WTC11 (cell line): ENCODE data around the gene CHST11. TPM values are rescaled to one million over a fixed set of nuclear protein-coding genes. Genes with fewer than 3 reads are reported as not detected.

Source experiments
- ATAC-seq: fragments of 200-7000 bp; cut with Tn5 transposase; 2 replicates; pipeline ENCODE4 v1.10.0; 2021; ENCODE audit warnings: mild to moderate bottlenecking, moderate library complexity
- CTCF ChIA-PET: fragments of 300-600 bp; sonication (Branson Sonifier 250); formaldehyde crosslinking; loops from one replicate; lab custom pipeline; 2021; ENCODE audit warnings: antibody characterized with exemption; lab: Charles Lee
- POLR2A ChIA-PET: fragments of 350-600 bp; sonication (Branson Sonifier 250); formaldehyde crosslinking; loops from one replicate; lab custom pipeline; 2021; ENCODE audit warnings: antibody characterized with exemption; lab: Charles Lee
- DNase-seq: peaks from one replicate; pipeline ENCODE4 v3.0.0; 2021; ENCODE audit warnings: low spot score
- H3K27ac Mint-ChIP-seq: 2 replicates; pipeline ENCODE4 v1.8.0; 2021; ENCODE audit warnings: mixed read lengths
- H3K27me3 Mint-ChIP-seq: 2 replicates; pipeline ENCODE4 v1.8.0; 2021; ENCODE audit warnings: low read depth, mild to moderate bottlenecking, moderate library complexity, mixed read lengths
- H3K36me3 Mint-ChIP-seq: 2 replicates; pipeline ENCODE4 v1.8.0; 2021; ENCODE audit warnings: mixed read lengths
- H3K4me1 Mint-ChIP-seq: 2 replicates; pipeline ENCODE4 v1.8.0; 2022; ENCODE audit warnings: mixed read lengths
- H3K4me3 Mint-ChIP-seq: 2 replicates; pipeline ENCODE4 v1.8.0; 2021; ENCODE audit warnings: mild to moderate bottlenecking, moderate library complexity, mixed read lengths
- H3K9me3 Mint-ChIP-seq: 2 replicates; pipeline ENCODE4 v1.8.0; 2021; ENCODE audit warnings: mixed read lengths
- CDX4 ChIP-seq: fragments of 250-450 bp; sonication (Bioruptor Pico); IDR thresholded peaks from 2 replicates; pipeline ENCODE4 v1.9.0; 2021; ENCODE audit warnings: moderate library complexity, mild to moderate bottlenecking, inconsistent platforms, borderline replicate concordance
- ELF4 ChIP-seq: sonication (generic); formaldehyde crosslinking; IDR thresholded peaks from 2 replicates; pipeline ENCODE4 v1.8.1; 2022; ENCODE audit warnings: low read depth, mild to moderate bottlenecking, moderate library complexity, missing genetic modification reagents
- EMX1 ChIP-seq: fragments of 250-450 bp; sonication (Bioruptor Pico); IDR thresholded peaks from 2 replicates; pipeline ENCODE4 v1.8.0; 2021; ENCODE audit warnings: mild to moderate bottlenecking
- ESRRA ChIP-seq: sonication (generic); formaldehyde crosslinking; IDR thresholded peaks from 2 replicates; pipeline ENCODE4 v1.8.1; 2022; ENCODE audit warnings: mild to moderate bottlenecking, missing genetic modification reagents, borderline replicate concordance
- ETV6 ChIP-seq: sonication (generic); formaldehyde crosslinking; IDR thresholded peaks from 2 replicates; pipeline ENCODE4 v1.8.1; 2022; ENCODE audit warnings: mild to moderate bottlenecking, missing genetic modification reagents
- NFE2L1 ChIP-seq: sonication (generic); formaldehyde crosslinking; IDR thresholded peaks from 2 replicates; pipeline ENCODE4 v1.8.1; 2023; ENCODE audit warnings: missing genetic modification reagents
- PRRX2 ChIP-seq: fragments of 250-450 bp; sonication (Bioruptor Pico); IDR thresholded peaks from 2 replicates; pipeline ENCODE4 v1.8.0; 2021; ENCODE audit warnings: mild to moderate bottlenecking
- SP1 ChIP-seq: sonication (generic); formaldehyde crosslinking; conservative IDR thresholded peaks from 2 replicates; pipeline ENCODE4 v1.8.1; 2022; ENCODE audit warnings: missing genetic modification reagents
- STAT6 ChIP-seq: sonication (generic); formaldehyde crosslinking; conservative IDR thresholded peaks from 2 replicates; pipeline ENCODE4 v1.8.1; 2023; ENCODE audit warnings: mild to moderate bottlenecking, low read depth, missing genetic modification reagents, moderate library complexity
- TEAD1 ChIP-seq: sonication (generic); formaldehyde crosslinking; IDR thresholded peaks from 2 replicates; pipeline ENCODE4 v1.8.0; 2022; ENCODE audit warnings: mild to moderate bottlenecking, missing genetic modification reagents
- ZNF121 ChIP-seq: sonication (generic); formaldehyde crosslinking; IDR thresholded peaks from 2 replicates; pipeline ENCODE4 v1.8.0; 2023; ENCODE audit warnings: missing genetic modification reagents
- ZNF396 ChIP-seq: fragments of 250-450 bp; sonication (Bioruptor Pico); IDR thresholded peaks from 2 replicates; pipeline ENCODE4 v1.8.0; 2021; ENCODE audit warnings: mild to moderate bottlenecking, moderate library complexity, borderline replicate concordance
- ZNF423 ChIP-seq: fragments of 250-450 bp; sonication (Bioruptor Pico); IDR thresholded peaks from 2 replicates; pipeline ENCODE4 v2.1.2; 2022; ENCODE audit warnings: mild to moderate bottlenecking, moderate library complexity
- total RNA-seq: library from RNA; stranded (reverse); gene quantifications from 3 replicates; pipeline ENCODE4 v1.2.3, GENCODE V29; 2021
- TF ChIP-seq, protein P1 (sequence below): sonication (generic); formaldehyde crosslinking; IDR thresholded peaks from 2 replicates; pipeline ENCODE4 v1.8.1; 2023; ENCODE audit warnings: mild to moderate bottlenecking, moderate library complexity, missing genetic modification reagents
- TF ChIP-seq, protein P2 (sequence below): sonication (generic); formaldehyde crosslinking; IDR thresholded peaks from 2 replicates; pipeline ENCODE4 v1.8.0; 2022; ENCODE audit warnings: mild to moderate bottlenecking, missing genetic modification reagents
- TF ChIP-seq, protein P3 (sequence below): fragments of 250-450 bp; sonication (Bioruptor Pico); IDR thresholded peaks from 2 replicates; pipeline ENCODE4 v1.9.0; 2021; ENCODE audit warnings: mild to moderate bottlenecking, borderline replicate concordance
- TF ChIP-seq, protein P4 (sequence below): sonication (generic); formaldehyde crosslinking; IDR thresholded peaks from 2 replicates; pipeline ENCODE4 v1.8.1; 2023; ENCODE audit warnings: mild to moderate bottlenecking, missing genetic modification reagents, borderline replicate concordance
- TF ChIP-seq, protein P5 (sequence below): sonication (generic); formaldehyde crosslinking; IDR thresholded peaks from 2 replicates; pipeline ENCODE4 v1.8.1; 2023; ENCODE audit warnings: mild to moderate bottlenecking, missing genetic modification reagents
- TF ChIP-seq, protein P6 (sequence below): sonication (generic); formaldehyde crosslinking; IDR thresholded peaks from 2 replicates; pipeline ENCODE4 v1.8.1; 2022; ENCODE audit warnings: low read depth, missing genetic modification reagents, borderline replicate concordance

The CHST11 gene
- total RNA-seq, 1 experiment from 2014 or later = 24.2 TPM

- H3K27me3 Mint-ChIP-seq = no peaks in the 10 kb centered on the region
- H3K36me3 Mint-ChIP-seq = peaks cover 6% of the 10 kb centered on the region
- H3K4me3 Mint-ChIP-seq = no peak overlapping the region
- H3K9me3 Mint-ChIP-seq = peaks cover 7% of the 10 kb centered on the region
- DNase-seq = no peak
- peaks cover 70% of the 10 kb centered on the region for H3K4me1 Mint-ChIP-seq
- ChIA-PET CTCF (interaction anchor here (0.6 kb wide), 2 partner anchors 113 to 260 kb away, joined by 3 to 5 read pairs; no protein-coding TSS in a partner anchor), POLR2A (no interaction called here)
- H3K27ac Mint-ChIP-seq = no peak overlapping the region
- no peak for ATAC-seq
- TF ChIP-seq STAT6 (CRISPR knock-in tag) (no peak), SP1 (CRISPR knock-in tag) (no peak), ETV6 (CRISPR knock-in tag) (no peak), TEAD1 (CRISPR knock-in tag) (no peak), ZNF121 (CRISPR knock-in tag) (no peak), ESRRA (CRISPR knock-in tag) (no peak), ELF4 (CRISPR knock-in tag) (no peak), EMX1 (CRISPR knock-in tag) (no peak), NFE2L1 (no peak), CDX4 (CRISPR knock-in tag) (no peak), ZNF396 (no peak), PRRX2 (no peak), ZNF423 (CRISPR knock-in tag) (no peak)
- TF ChIP-seq, protein P1, sequence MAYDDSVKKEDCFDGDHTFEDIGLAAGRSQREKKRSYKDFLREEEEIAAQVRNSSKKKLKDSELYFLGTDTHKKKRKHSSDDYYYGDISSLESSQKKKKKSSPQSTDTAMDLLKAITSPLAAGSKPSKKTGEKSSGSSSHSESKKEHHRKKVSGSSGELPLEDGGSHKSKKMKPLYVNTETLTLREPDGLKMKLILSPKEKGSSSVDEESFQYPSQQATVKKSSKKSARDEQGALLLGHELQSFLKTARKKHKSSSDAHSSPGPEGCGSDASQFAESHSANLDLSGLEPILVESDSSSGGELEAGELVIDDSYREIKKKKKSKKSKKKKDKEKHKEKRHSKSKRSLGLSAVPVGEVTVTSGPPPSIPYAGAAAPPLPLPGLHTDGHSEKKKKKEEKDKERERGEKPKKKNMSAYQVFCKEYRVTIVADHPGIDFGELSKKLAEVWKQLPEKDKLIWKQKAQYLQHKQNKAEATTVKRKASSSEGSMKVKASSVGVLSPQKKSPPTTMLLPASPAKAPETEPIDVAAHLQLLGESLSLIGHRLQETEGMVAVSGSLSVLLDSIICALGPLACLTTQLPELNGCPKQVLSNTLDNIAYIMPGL (CRISPR knock-in tag) = no peak
- TF ChIP-seq, protein P2, sequence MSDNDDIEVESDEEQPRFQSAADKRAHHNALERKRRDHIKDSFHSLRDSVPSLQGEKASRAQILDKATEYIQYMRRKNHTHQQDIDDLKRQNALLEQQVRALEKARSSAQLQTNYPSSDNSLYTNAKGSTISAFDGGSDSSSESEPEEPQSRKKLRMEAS = no peak
- TF ChIP-seq, protein P3, sequence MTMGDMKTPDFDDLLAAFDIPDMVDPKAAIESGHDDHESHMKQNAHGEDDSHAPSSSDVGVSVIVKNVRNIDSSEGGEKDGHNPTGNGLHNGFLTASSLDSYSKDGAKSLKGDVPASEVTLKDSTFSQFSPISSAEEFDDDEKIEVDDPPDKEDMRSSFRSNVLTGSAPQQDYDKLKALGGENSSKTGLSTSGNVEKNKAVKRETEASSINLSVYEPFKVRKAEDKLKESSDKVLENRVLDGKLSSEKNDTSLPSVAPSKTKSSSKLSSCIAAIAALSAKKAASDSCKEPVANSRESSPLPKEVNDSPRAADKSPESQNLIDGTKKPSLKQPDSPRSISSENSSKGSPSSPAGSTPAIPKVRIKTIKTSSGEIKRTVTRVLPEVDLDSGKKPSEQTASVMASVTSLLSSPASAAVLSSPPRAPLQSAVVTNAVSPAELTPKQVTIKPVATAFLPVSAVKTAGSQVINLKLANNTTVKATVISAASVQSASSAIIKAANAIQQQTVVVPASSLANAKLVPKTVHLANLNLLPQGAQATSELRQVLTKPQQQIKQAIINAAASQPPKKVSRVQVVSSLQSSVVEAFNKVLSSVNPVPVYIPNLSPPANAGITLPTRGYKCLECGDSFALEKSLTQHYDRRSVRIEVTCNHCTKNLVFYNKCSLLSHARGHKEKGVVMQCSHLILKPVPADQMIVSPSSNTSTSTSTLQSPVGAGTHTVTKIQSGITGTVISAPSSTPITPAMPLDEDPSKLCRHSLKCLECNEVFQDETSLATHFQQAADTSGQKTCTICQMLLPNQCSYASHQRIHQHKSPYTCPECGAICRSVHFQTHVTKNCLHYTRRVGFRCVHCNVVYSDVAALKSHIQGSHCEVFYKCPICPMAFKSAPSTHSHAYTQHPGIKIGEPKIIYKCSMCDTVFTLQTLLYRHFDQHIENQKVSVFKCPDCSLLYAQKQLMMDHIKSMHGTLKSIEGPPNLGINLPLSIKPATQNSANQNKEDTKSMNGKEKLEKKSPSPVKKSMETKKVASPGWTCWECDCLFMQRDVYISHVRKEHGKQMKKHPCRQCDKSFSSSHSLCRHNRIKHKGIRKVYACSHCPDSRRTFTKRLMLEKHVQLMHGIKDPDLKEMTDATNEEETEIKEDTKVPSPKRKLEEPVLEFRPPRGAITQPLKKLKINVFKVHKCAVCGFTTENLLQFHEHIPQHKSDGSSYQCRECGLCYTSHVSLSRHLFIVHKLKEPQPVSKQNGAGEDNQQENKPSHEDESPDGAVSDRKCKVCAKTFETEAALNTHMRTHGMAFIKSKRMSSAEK (CRISPR knock-in tag) = no peak
- TF ChIP-seq, protein P4, sequence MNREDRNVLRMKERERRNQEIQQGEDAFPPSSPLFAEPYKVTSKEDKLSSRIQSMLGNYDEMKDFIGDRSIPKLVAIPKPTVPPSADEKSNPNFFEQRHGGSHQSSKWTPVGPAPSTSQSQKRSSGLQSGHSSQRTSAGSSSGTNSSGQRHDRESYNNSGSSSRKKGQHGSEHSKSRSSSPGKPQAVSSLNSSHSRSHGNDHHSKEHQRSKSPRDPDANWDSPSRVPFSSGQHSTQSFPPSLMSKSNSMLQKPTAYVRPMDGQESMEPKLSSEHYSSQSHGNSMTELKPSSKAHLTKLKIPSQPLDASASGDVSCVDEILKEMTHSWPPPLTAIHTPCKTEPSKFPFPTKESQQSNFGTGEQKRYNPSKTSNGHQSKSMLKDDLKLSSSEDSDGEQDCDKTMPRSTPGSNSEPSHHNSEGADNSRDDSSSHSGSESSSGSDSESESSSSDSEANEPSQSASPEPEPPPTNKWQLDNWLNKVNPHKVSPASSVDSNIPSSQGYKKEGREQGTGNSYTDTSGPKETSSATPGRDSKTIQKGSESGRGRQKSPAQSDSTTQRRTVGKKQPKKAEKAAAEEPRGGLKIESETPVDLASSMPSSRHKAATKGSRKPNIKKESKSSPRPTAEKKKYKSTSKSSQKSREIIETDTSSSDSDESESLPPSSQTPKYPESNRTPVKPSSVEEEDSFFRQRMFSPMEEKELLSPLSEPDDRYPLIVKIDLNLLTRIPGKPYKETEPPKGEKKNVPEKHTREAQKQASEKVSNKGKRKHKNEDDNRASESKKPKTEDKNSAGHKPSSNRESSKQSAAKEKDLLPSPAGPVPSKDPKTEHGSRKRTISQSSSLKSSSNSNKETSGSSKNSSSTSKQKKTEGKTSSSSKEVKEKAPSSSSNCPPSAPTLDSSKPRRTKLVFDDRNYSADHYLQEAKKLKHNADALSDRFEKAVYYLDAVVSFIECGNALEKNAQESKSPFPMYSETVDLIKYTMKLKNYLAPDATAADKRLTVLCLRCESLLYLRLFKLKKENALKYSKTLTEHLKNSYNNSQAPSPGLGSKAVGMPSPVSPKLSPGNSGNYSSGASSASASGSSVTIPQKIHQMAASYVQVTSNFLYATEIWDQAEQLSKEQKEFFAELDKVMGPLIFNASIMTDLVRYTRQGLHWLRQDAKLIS (CRISPR knock-in tag) = no peak
- TF ChIP-seq, protein P5, sequence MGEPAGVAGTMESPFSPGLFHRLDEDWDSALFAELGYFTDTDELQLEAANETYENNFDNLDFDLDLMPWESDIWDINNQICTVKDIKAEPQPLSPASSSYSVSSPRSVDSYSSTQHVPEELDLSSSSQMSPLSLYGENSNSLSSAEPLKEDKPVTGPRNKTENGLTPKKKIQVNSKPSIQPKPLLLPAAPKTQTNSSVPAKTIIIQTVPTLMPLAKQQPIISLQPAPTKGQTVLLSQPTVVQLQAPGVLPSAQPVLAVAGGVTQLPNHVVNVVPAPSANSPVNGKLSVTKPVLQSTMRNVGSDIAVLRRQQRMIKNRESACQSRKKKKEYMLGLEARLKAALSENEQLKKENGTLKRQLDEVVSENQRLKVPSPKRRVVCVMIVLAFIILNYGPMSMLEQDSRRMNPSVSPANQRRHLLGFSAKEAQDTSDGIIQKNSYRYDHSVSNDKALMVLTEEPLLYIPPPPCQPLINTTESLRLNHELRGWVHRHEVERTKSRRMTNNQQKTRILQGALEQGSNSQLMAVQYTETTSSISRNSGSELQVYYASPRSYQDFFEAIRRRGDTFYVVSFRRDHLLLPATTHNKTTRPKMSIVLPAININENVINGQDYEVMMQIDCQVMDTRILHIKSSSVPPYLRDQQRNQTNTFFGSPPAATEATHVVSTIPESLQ (CRISPR knock-in tag) = no peak
- TF ChIP-seq, protein P6, sequence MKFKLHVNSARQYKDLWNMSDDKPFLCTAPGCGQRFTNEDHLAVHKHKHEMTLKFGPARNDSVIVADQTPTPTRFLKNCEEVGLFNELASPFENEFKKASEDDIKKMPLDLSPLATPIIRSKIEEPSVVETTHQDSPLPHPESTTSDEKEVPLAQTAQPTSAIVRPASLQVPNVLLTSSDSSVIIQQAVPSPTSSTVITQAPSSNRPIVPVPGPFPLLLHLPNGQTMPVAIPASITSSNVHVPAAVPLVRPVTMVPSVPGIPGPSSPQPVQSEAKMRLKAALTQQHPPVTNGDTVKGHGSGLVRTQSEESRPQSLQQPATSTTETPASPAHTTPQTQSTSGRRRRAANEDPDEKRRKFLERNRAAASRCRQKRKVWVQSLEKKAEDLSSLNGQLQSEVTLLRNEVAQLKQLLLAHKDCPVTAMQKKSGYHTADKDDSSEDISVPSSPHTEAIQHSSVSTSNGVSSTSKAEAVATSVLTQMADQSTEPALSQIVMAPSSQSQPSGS = no peak
Measured at GRCh38 chr12:104505095-104505818, 48.5 kb downstream of the CHST11 start.
